Ishikawa (cell line): ENCODE data around the gene NPHP4.

Experiments
- CEBPB ChIP-seq: IDR thresholded peaks from 2 replicates; pipeline ENCODE4 v1.6.1; 2012
- CREB1 ChIP-seq: IDR thresholded peaks from 2 replicates; pipeline ENCODE4 v1.6.1; 2012; ENCODE audit warnings: low read depth
- EGR1 ChIP-seq: IDR thresholded peaks from 2 replicates; pipeline ENCODE4 v1.6.1; 2012
- EP300 ChIP-seq: IDR thresholded peaks from 2 replicates; pipeline ENCODE4 v1.6.1; 2012; ENCODE audit warnings: borderline replicate concordance
- FOXM1 ChIP-seq: IDR thresholded peaks from 2 replicates; pipeline ENCODE4 v1.6.1; 2012; ENCODE audit warnings: low read depth, borderline replicate concordance
- MAX ChIP-seq: IDR thresholded peaks from 2 replicates; pipeline ENCODE4 v1.6.1; 2012
- NFIC ChIP-seq: IDR thresholded peaks from 2 replicates; pipeline ENCODE4 v1.6.1; 2012
- RAD21 ChIP-seq: IDR thresholded peaks from 2 replicates; pipeline ENCODE4 v1.6.1; 2012; ENCODE audit warnings: low read depth
- REST ChIP-seq: IDR thresholded peaks from 2 replicates; pipeline ENCODE4 v1.6.1; 2012; ENCODE audit warnings: low read depth, mild to moderate bottlenecking
- TAF1 ChIP-seq: IDR thresholded peaks from 2 replicates; pipeline ENCODE4 v1.6.1; 2012; ENCODE audit warnings: low read depth, mild to moderate bottlenecking
- TCF12 ChIP-seq: IDR thresholded peaks from 2 replicates; pipeline ENCODE4 v1.6.1; 2012; ENCODE audit warnings: low read depth
- TEAD4 ChIP-seq: IDR thresholded peaks from 2 replicates; pipeline ENCODE4 v1.6.1; 2012
- YY1 ChIP-seq: IDR thresholded peaks from 2 replicates; pipeline ENCODE4 v1.6.1; 2012; ENCODE audit warnings: low read depth
- ZBTB7A ChIP-seq: IDR thresholded peaks from 2 replicates; pipeline ENCODE4 v1.6.1; 2012; ENCODE audit warnings: low read depth

- TF ChIP-seq EP300 (no peak), REST (no peak), CEBPB (no peak), TAF1 (no peak), ZBTB7A (no peak), EGR1 (no peak), RAD21 (no peak), MAX (no peak), NFIC (no peak), CREB1 (no peak), TCF12 (no peak), YY1 (no peak), FOXM1 (no peak), TEAD4 (no peak)
Measured at GRCh38 chr1:5944843-5945167, 47.4 kb downstream of the NPHP4 start.
